Liver (tissue), 3 donors: ENCODE measurements around the gene NTM.

ENCODE experiments used
- EGR1 ChIP-seq, 2 donors: IDR thresholded peaks; 2 replicates each; pipeline ENCODE4 v1.6.1; 2016 to 2018; ENCODE audit warnings: antibody characterized with exemption in 2 of 2, low read depth in 2 of 2
- JUND ChIP-seq, 2 donors: IDR thresholded peaks; 2 replicates each; pipeline ENCODE4 v1.6.1; 2016; ENCODE audit warnings: antibody characterized with exemption in 2 of 2
- RAD21 ChIP-seq, 2 donors: IDR thresholded peaks; 2 replicates each; pipeline ENCODE4 v1.6.1; 2016; ENCODE audit warnings: antibody characterized with exemption in 2 of 2, mild to moderate bottlenecking in 2 of 2
- SP1 ChIP-seq: IDR thresholded peaks from 2 replicates; pipeline ENCODE4 v1.6.1; 2018; ENCODE audit warnings: antibody characterized with exemption, mild to moderate bottlenecking
- TAF1 ChIP-seq: conservative IDR thresholded peaks from 2 replicates; pipeline ENCODE4 v1.6.1; 2016; ENCODE audit warnings: antibody characterized with exemption, mild to moderate bottlenecking
- YY1 ChIP-seq: IDR thresholded peaks from 2 replicates; pipeline ENCODE4 v1.6.1; 2016; ENCODE audit warnings: antibody characterized with exemption, mild to moderate bottlenecking
- TF ChIP-seq, protein P1 (sequence below): fragments of 150-350 bp; IDR thresholded peaks from 2 replicates; pipeline ENCODE4 v1.5.1; 2017; ENCODE audit warnings: improper control_type of control experiment, low read depth, low read length; ENCODE audit not compliant: missing input control
- TF ChIP-seq, protein P2 (sequence below): IDR thresholded peaks from 2 replicates; pipeline ENCODE4 v1.6.1; 2016; ENCODE audit warnings: antibody characterized with exemption, mild to moderate bottlenecking
- TF ChIP-seq, protein P3 (sequence below): IDR thresholded peaks from 2 replicates; pipeline ENCODE4 v1.6.1; 2016; ENCODE audit warnings: antibody characterized with exemption
- TF ChIP-seq, protein P4 (sequence below): IDR thresholded peaks from 2 replicates; pipeline ENCODE4 v1.6.1; 2016; ENCODE audit warnings: antibody characterized with exemption
- donor health status: healthy.
- donor health status: healthy.

DNA sequence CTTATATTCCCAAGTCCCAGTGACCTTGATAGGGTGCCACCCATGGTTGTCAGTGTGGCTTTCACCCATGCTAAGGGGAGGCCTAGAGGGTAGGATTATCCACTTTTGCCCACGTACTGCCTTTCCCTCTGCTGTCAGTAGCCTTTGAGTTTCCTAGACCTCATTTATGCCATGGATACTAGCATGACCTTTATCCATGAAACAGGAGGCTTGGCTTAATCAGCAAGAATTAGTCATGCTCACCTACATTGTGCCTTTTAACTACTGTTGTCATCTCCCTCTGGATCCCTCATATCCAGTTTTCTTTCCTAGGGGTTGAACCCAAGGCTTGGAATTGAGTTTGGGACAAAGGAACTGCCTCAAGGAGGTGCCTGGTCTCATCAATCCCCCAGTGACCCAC is 716.7 kb downstream of the NTM start:
- TF ChIP-seq, protein P1, sequence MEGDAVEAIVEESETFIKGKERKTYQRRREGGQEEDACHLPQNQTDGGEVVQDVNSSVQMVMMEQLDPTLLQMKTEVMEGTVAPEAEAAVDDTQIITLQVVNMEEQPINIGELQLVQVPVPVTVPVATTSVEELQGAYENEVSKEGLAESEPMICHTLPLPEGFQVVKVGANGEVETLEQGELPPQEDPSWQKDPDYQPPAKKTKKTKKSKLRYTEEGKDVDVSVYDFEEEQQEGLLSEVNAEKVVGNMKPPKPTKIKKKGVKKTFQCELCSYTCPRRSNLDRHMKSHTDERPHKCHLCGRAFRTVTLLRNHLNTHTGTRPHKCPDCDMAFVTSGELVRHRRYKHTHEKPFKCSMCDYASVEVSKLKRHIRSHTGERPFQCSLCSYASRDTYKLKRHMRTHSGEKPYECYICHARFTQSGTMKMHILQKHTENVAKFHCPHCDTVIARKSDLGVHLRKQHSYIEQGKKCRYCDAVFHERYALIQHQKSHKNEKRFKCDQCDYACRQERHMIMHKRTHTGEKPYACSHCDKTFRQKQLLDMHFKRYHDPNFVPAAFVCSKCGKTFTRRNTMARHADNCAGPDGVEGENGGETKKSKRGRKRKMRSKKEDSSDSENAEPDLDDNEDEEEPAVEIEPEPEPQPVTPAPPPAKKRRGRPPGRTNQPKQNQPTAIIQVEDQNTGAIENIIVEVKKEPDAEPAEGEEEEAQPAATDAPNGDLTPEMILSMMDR = no peak
- TF ChIP-seq, protein P2, sequence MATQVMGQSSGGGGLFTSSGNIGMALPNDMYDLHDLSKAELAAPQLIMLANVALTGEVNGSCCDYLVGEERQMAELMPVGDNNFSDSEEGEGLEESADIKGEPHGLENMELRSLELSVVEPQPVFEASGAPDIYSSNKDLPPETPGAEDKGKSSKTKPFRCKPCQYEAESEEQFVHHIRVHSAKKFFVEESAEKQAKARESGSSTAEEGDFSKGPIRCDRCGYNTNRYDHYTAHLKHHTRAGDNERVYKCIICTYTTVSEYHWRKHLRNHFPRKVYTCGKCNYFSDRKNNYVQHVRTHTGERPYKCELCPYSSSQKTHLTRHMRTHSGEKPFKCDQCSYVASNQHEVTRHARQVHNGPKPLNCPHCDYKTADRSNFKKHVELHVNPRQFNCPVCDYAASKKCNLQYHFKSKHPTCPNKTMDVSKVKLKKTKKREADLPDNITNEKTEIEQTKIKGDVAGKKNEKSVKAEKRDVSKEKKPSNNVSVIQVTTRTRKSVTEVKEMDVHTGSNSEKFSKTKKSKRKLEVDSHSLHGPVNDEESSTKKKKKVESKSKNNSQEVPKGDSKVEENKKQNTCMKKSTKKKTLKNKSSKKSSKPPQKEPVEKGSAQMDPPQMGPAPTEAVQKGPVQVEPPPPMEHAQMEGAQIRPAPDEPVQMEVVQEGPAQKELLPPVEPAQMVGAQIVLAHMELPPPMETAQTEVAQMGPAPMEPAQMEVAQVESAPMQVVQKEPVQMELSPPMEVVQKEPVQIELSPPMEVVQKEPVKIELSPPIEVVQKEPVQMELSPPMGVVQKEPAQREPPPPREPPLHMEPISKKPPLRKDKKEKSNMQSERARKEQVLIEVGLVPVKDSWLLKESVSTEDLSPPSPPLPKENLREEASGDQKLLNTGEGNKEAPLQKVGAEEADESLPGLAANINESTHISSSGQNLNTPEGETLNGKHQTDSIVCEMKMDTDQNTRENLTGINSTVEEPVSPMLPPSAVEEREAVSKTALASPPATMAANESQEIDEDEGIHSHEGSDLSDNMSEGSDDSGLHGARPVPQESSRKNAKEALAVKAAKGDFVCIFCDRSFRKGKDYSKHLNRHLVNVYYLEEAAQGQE = no peak
- TF ChIP-seq, protein P3, sequence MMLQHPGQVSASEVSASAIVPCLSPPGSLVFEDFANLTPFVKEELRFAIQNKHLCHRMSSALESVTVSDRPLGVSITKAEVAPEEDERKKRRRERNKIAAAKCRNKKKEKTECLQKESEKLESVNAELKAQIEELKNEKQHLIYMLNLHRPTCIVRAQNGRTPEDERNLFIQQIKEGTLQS = no peak
- TF ChIP-seq JUND (IDR thresholded peaks at IDR 0.05) = no peak
- no peak for TF ChIP-seq TAF1
- no peak for TF ChIP-seq YY1
- TF ChIP-seq RAD21 (IDR thresholded peaks at IDR 0.05) = no peak
- no peak for TF ChIP-seq EGR1 (IDR thresholded peaks at IDR 0.05; ENCODE audit: low read depth in 2 of 2)
- TF ChIP-seq, protein P4, sequence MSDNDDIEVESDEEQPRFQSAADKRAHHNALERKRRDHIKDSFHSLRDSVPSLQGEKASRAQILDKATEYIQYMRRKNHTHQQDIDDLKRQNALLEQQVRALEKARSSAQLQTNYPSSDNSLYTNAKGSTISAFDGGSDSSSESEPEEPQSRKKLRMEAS = no peak
- no peak for TF ChIP-seq SP1
